A673 (cell line): ENCODE results near the gene DACT2. TPM values are rescaled to one million over a fixed set of nuclear protein-coding genes. Genes with fewer than 3 reads are reported as not detected.

Source experiments
- BruUV-seq: library from RNA; stranded (reverse); fragments of 400-500 nt; replicated peaks from 2 replicates; lab custom pipeline; 2021; lab: Mats Ljungman, UMichigan
- CTCF ChIA-PET: fragments of 300-600 bp; sonication (Branson Sonifier 250); formaldehyde crosslinking; loops from one replicate; lab custom pipeline; 2022; ENCODE audit warnings: antibody characterized with exemption; lab: Charles Lee
- POLR2A ChIA-PET: fragments of 300-600 bp; sonication (Branson Sonifier 250); formaldehyde crosslinking; loops from one replicate; lab custom pipeline; 2022; ENCODE audit warnings: antibody characterized with exemption; ENCODE audit not compliant: low non-redundant PET; lab: Charles Lee
- DNase-seq: peaks from one replicate; pipeline ENCODE4 v3.0.0-alpha.2; 2015; ENCODE audit warnings: low spot score
- H3K27ac ChIP-seq: fragments of 200-600 bp; sonication (generic); 2 replicates; pipeline ENCODE4 v1.5.1; 2016; ENCODE audit warnings: mixed run types, low read depth, mild to moderate bottlenecking, mixed read lengths, antibody characterized with exemption, low read length; ENCODE audit not compliant: poor library complexity, severe bottlenecking
- H3K27me3 ChIP-seq: fragments of 200-600 bp; sonication (generic); replicated peaks from 2 replicates; pipeline ENCODE4 v1.6.1; 2017; ENCODE audit warnings: mixed run types, low read depth, mild to moderate bottlenecking, mixed read lengths, antibody characterized with exemption, low read length; ENCODE audit not compliant: insufficient read depth, poor library complexity
- H3K36me3 ChIP-seq: fragments of 200-600 bp; sonication (generic); 2 replicates; pipeline ENCODE4 v1.6.1; 2016; ENCODE audit warnings: mixed run types, mild to moderate bottlenecking, mixed read lengths, antibody characterized with exemption, low read length; ENCODE audit not compliant: insufficient read depth, poor library complexity, severe bottlenecking
- H3K4me1 ChIP-seq: fragments of 200-600 bp; sonication (generic); 2 replicates; pipeline ENCODE4 v1.6.1; 2017; ENCODE audit warnings: mixed run types, mild to moderate bottlenecking, mixed read lengths, antibody characterized with exemption, low read length; ENCODE audit not compliant: insufficient read depth, poor library complexity, severe bottlenecking
- H3K4me3 ChIP-seq: fragments of 200-600 bp; sonication (generic); 2 replicates; pipeline ENCODE4 v1.5.1; 2016; ENCODE audit warnings: low read depth, mixed run types, mild to moderate bottlenecking, mixed read lengths, low read length; ENCODE audit not compliant: poor library complexity, severe bottlenecking
- H3K9me3 ChIP-seq: fragments of 200-600 bp; sonication (generic); 2 replicates; pipeline ENCODE4 v1.6.1; 2016; ENCODE audit warnings: mixed run types, low read depth, mild to moderate bottlenecking, mixed read lengths, antibody characterized with exemption, low read length; ENCODE audit not compliant: poor library complexity, severe bottlenecking
- EZH2 ChIP-seq: fragments of 200-600 bp; sonication (generic); IDR thresholded peaks from 2 replicates; pipeline ENCODE4 v1.6.1; 2017; ENCODE audit warnings: borderline replicate concordance, low read depth, mild to moderate bottlenecking, mixed read lengths, antibody characterized with exemption, low read length; ENCODE audit not compliant: poor library complexity, severe bottlenecking
- intact Hi-C: fragments of 100-400 bp; cut with micrococcal nuclease; formaldehyde crosslinking; loops from one replicate; pipeline ENCODE4 v1.10.0; 2022; ENCODE audit not compliant: unreplicated experiment
- total RNA-seq: library from RNA; stranded (reverse); gene quantifications from 2 replicates; pipeline ENCODE4 v1.2.3, GENCODE V29; 2021
- TF ChIP-seq, protein P1 (sequence below): fragments of 300-800, 200-600 bp; sonication (generic); conservative IDR thresholded peaks from 2 replicates; pipeline ENCODE4 v1.5.1; 2017; ENCODE audit warnings: low read depth, mild to moderate bottlenecking, antibody characterized with exemption, low read length, moderate library complexity, mixed read lengths

DACT2 gene
- total RNA-seq, 1 experiment from 2014 or later = 18.7 TPM

DNA sequence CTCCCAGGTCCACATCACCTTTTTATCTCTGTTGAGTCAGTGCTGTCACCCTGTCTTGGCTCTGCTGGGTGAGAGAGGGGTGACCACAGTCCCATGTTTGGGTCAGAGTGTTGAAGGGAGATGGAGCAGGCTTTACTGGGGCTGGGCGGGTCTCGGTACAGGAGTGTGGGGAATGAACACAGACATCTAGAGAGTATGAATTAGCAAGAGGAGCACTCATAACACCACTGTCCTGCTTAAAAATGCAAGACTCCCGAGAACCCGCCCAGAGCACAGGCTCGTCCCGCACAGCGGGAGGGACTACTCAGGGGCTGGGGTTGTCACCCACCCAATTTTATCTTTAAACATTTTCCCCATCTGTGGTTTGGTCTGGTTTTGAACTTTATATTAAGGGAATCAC is 27.5 kb upstream of the DACT2 start:
- no peak for TF ChIP-seq EZH2
- TF ChIP-seq, protein P1, sequence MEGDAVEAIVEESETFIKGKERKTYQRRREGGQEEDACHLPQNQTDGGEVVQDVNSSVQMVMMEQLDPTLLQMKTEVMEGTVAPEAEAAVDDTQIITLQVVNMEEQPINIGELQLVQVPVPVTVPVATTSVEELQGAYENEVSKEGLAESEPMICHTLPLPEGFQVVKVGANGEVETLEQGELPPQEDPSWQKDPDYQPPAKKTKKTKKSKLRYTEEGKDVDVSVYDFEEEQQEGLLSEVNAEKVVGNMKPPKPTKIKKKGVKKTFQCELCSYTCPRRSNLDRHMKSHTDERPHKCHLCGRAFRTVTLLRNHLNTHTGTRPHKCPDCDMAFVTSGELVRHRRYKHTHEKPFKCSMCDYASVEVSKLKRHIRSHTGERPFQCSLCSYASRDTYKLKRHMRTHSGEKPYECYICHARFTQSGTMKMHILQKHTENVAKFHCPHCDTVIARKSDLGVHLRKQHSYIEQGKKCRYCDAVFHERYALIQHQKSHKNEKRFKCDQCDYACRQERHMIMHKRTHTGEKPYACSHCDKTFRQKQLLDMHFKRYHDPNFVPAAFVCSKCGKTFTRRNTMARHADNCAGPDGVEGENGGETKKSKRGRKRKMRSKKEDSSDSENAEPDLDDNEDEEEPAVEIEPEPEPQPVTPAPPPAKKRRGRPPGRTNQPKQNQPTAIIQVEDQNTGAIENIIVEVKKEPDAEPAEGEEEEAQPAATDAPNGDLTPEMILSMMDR = no peak
- Histone ChIP-seq H3K27ac (no peak overlapping the region), H3K4me3 (no peak overlapping the region), H3K27me3 (no peaks in the 10 kb centered on the region), H3K36me3 (no peaks in the 10 kb centered on the region), H3K9me3 (no peaks in the 10 kb centered on the region), H3K4me1 (no peaks in the 10 kb centered on the region)
- BruUV-seq = no TSS peak
- CTCF ChIA-PET = no interaction called here
- intact Hi-C loops = no loop called here
- no peak for DNase-seq
- POLR2A ChIA-PET = no interaction called here

DNA sequence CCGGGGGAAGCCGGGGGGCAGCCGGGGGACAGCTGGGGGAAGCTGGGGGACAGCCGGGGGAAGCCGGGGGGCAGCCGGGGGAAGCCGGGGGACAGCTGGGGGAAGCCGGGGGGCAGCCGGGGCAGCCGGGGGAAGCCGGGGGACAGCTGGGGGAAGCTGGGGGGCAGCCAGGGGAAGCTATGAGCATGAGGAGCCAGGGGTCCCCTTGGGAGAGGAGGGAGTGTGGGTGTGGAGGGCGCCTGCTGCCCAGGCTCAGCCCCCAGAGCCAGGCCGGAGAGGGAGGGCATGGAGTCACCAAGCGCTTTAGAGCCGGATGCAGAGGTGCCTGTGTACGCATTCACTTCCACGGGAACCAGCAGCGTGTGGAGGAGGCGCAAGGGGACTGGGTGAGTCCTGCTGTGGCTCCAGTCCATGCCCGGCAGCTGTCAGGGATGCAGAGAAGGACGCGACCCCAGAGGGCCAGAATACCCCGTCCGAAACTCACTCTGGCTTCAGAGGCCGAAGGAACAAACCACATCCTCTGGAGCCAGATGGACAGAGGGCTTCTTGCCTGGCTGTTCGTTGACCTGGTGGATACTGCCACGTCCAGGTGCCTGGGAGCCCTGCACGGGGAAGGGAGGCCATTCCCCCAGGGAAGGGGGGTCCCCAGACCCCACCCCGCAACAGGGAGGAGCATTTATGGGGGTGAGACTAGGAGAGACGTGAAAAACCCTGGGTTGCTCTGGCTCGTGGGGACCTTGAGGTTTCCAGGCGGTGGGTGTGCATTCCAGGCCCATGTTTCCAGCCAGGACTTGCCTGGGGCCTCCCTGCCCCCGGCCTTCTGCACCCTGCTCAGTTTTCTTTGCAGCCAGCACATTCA is 26.5 kb upstream of the DACT2 start:
- H3K36me3 ChIP-seq = no peaks in the 10 kb centered on the region
- no peak for TF ChIP-seq EZH2
- BruUV-seq = no TSS peak
- H3K4me3 ChIP-seq = no peak overlapping the region
- POLR2A ChIA-PET = no interaction called here
- CTCF ChIA-PET = no interaction called here
- intact Hi-C loops = no loop called here
- H3K4me1 ChIP-seq = no peaks in the 10 kb centered on the region
- no peaks in the 10 kb centered on the region for H3K27me3 ChIP-seq
- no peak for DNase-seq
- H3K9me3 ChIP-seq = no peaks in the 10 kb centered on the region
- H3K27ac ChIP-seq = no peak overlapping the region

DNA sequence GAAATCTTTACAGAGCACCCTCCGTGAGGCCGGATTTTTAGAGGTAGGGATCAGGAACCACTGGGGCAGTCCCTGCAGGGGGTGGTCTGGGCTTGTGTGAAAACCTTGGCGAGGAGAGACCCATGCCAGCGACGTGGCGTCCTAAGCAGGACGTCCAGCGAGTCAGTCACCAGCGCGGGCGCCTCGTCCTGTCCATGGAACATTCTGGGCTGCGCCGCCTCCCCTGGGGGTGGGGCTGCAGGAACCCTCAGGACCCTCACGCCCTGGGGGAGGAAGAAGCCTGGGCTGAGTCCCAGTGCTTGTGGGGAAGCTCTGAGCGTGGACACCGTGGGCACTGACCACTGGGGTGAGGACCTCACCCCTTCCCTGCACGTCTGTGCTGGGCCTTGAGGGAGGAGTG is 25.7 kb upstream of the DACT2 start:
- no peaks in the 10 kb centered on the region for H3K9me3 ChIP-seq
- no peak for DNase-seq
- no peak overlapping the region for H3K27ac ChIP-seq
- no peak for TF ChIP-seq EZH2
- TF ChIP-seq, protein P1 = no peak
- H3K27me3 ChIP-seq = no peaks in the 10 kb centered on the region
- H3K36me3 ChIP-seq = no peaks in the 10 kb centered on the region
- CTCF ChIA-PET = no interaction called here
- intact Hi-C loops = no loop called here
- no peak overlapping the region for H3K4me3 ChIP-seq
- no TSS peak for BruUV-seq
- no peaks in the 10 kb centered on the region for H3K4me1 ChIP-seq
- POLR2A ChIA-PET = no interaction called here
